ENCODE measurements around the gene CDH12.

DNA sequence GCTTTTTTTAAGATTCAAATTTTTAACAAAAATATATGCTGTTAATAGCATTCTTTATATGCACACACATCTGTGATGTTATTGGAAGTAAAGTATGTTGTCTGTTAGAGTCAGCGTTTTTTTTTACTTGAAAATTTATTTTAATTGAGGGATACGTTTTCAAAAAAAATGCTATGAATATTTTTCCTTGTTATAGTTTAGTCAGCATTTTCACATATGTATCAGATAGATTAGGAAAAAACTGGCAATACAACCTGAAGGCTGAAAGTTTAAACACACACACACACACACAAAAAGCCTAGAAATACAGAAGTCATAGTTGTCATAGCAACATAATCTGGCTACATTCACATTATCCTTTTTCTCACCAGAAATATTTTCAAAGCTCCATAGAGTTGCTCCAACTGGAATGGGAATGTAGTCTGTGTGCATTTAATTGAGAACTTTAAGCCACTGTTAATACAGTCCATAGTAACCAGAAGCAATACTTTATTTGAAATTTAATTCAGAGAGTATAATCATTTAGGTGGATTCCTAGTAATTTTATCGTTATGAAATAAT lies 116.6 kb downstream of the CDH12 start:
- no peak for TF ChIP-seq CTCF (IDR thresholded peaks at IDR 0.05)
- no peak for TF ChIP-seq EP300 (IDR thresholded peaks at IDR 0.05)
- no peak for TF ChIP-seq POLR2AphosphoS5 (IDR thresholded peaks at IDR 0.05)
